Measurements from ENCODE around the gene MRPS25. TPM values are rescaled to one million over a fixed set of nuclear protein-coding genes. Genes with fewer than 3 reads are reported as not detected.

The MRPS25 gene
- total RNA-seq, 1 experiment from 2014 or later = 58.3 TPM

DNA sequence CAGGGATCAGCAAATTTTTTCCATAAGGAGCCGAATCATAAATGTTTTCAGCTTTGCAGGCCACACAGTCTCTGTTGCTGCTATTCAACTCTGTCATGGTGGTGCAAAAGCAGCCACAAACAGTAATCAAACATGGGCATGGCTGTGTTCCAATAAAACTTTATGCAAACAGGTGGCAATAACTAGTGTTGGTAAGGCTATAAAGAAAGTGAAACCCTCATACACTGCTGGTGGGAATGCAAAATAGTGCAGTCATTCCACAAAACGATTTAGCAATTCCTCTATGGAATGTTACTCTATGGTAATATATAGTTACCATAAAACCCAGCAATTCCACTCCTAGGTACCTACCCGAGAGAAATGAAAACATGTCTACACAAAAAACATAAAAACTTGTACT, 14.0 kb upstream of the MRPS25 start (continued):
- TF ChIP-seq EZH2 (IDR thresholded peaks at IDR 0.05) (no peak), EGR1 (IDR thresholded peaks at IDR 0.05; ENCODE audit: low read depth) (no peak), YY1 (IDR thresholded peaks at IDR 0.05; ENCODE audit: extremely low read depth, insufficient replicate concordance, low read depth, low read length) (no peak), POLR2A (IDR thresholded peaks at IDR 0.05; ENCODE audit: borderline replicate concordance, extremely low read depth, insufficient read depth, insufficient read length) (no peak)
- TF ChIP-seq, protein P1, sequence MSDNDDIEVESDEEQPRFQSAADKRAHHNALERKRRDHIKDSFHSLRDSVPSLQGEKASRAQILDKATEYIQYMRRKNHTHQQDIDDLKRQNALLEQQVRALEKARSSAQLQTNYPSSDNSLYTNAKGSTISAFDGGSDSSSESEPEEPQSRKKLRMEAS (IDR thresholded peaks at IDR 0.05) = no peak

DNA sequence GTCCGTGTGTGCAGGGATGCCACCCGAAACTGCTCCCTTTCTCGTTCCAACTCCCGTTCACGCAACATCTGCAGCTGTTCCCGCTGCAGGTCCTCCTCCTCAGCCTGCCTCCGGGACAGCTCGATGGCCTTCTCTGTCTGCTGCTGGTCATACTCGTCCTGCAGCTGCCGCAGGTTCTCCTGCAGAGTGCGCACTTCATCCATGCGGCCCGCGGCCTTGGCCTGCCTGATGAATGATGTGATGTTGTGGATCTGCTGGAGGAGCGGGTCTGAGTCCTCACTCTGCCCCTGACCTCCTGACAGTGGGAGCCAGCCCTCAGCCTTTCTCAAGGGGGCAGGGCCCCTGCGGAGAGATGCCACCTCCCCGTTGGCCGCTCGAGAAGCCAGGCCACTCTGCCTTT, 9.4 kb upstream of the MRPS25 start:
- H3K79me2 ChIP-seq (ENCODE audit: insufficient read depth, low read length) = no peaks in the 10 kb centered on the region
- DNase-seq (ENCODE audit: low read depth, low spot score) (no peak), ATAC-seq (no peak)
- no peaks in the 10 kb centered on the region for H3K4me1 ChIP-seq (ENCODE audit: control insufficient read depth in 1 of 2, insufficient read depth in 2 of 2, low read length in 2 of 2)
- no peaks in the 10 kb centered on the region for H4K20me1 ChIP-seq (ENCODE audit: insufficient read depth)
- no peak overlapping the region for H2AFZ ChIP-seq (ENCODE audit: low read depth, low read length, poor library complexity, severe bottlenecking)
- intact Hi-C loops (cut with micrococcal nuclease) = no loop called here
- no peak overlapping the region for H3K27ac ChIP-seq (ENCODE audit: low read depth, low read length)
- no TSS peak for BruUV-seq (replicated peaks)
- H3K27me3 ChIP-seq (ENCODE audit: insufficient read depth, low read length) = no peaks in the 10 kb centered on the region
- H3K9me3 ChIP-seq (ENCODE audit: control insufficient read depth in 1 of 2, insufficient read depth in 1 of 2, low read depth in 1 of 2, low read length in 2 of 2) = no peaks in the 10 kb centered on the region
- ChIA-PET CTCF (no interaction called here), RAD21 (ENCODE audit: low non-redundant PET in 1 of 2, low total read pairs in 2 of 2, uncharacterized antibody in 2 of 2, unreplicated experiment in 2 of 2) (no interaction called here), POLR2A (no interaction called here)
- TF ChIP-seq SRF (IDR thresholded peaks at IDR 0.05; ENCODE audit: low read depth) (no peak), POLR2A (IDR thresholded peaks at IDR 0.05; ENCODE audit: borderline replicate concordance, extremely low read depth, insufficient read depth, insufficient read length) (no peak), EZH2phosphoT487 (IDR thresholded peaks at IDR 0.05; ENCODE audit: borderline replicate concordance) (no peak), POLR2AphosphoS5 (IDR thresholded peaks at IDR 0.05; ENCODE audit: low read depth, low read length) (no peak), RAD21 (IDR thresholded peaks at IDR 0.05; ENCODE audit: low read depth) (no peak)
- no peaks in the 10 kb centered on the region for H3K9me2 ChIP-seq (ENCODE audit: insufficient read depth)
- no peak overlapping the region for H3K4me2 ChIP-seq (ENCODE audit: low read length)
- no peak overlapping the region for H3K9ac ChIP-seq (ENCODE audit: low read length)
- H3K36me3 ChIP-seq (ENCODE audit: control insufficient read depth in 1 of 2, insufficient read depth in 2 of 2, low read length in 2 of 2) = peaks cover 29 to 38% of the 10 kb centered on the region in 2 experiments
- H3K4me3 ChIP-seq (replicated peaks in 1 of 2; ENCODE audit: low read depth in 1 of 2, low read length in 2 of 2) = no peak overlapping the region

DNA sequence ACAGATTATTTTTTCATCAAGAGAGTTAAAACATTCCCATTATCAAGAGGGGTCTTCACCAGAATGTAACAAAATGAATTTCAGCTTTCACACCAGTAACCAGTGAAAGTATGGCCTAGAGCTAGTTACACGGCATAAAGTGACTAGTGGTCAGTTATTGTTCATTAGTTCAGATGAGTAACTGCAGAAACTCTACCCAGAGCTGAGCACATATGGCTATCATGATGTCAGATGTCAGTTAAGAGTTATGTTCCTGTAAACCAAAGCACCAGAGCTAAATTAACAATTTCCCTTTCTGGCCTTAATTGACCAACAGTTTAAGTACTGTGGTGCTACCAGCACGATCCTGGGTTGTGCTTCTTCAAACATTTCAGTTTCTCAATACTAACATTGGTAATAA, 6.6 kb upstream of the MRPS25 start:
- Histone ChIP-seq H3K4me2 (ENCODE audit: low read length) (no peak overlapping the region), H2AFZ (ENCODE audit: low read depth, low read length, poor library complexity, severe bottlenecking) (no peak overlapping the region), H3K9me2 (ENCODE audit: insufficient read depth) (no peaks in the 10 kb centered on the region), H3K27ac (ENCODE audit: low read depth, low read length) (no peak overlapping the region), H3K9ac (ENCODE audit: low read length) (no peak overlapping the region), H3K27me3 (ENCODE audit: insufficient read depth, low read length) (no peaks in the 10 kb centered on the region), H3K9me3 (ENCODE audit: control insufficient read depth in 1 of 2, insufficient read depth in 1 of 2, low read depth in 1 of 2, low read length in 2 of 2) (no peaks in the 10 kb centered on the region), H3K79me2 (ENCODE audit: insufficient read depth, low read length) (no peaks in the 10 kb centered on the region), H3K4me1 (ENCODE audit: control insufficient read depth in 1 of 2, insufficient read depth in 2 of 2, low read length in 2 of 2) (no peaks in the 10 kb centered on the region), H3K4me3 (replicated peaks in 1 of 2; ENCODE audit: low read depth in 1 of 2, low read length in 2 of 2) (no peak overlapping the region), H4K20me1 (ENCODE audit: insufficient read depth) (no peaks in the 10 kb centered on the region), H3K36me3 (ENCODE audit: control insufficient read depth in 1 of 2, insufficient read depth in 2 of 2, low read length in 2 of 2) (peaks cover 13 to 21% of the 10 kb centered on the region in 2 experiments; a peak in 3 of 4 replicates)
- TF ChIP-seq, protein P1 (IDR thresholded peaks at IDR 0.05) = no peak
- TF ChIP-seq CEBPB (IDR thresholded peaks at IDR 0.05; ENCODE audit: low read depth) (no peak), TCF7L2 (IDR thresholded peaks at IDR 0.05; ENCODE audit: borderline replicate concordance, extremely low read depth, insufficient read depth, insufficient read length) (no peak), ZNF274 (IDR thresholded peaks at IDR 0.05; ENCODE audit: low read depth, low read length) (no peak), FOSL1 (IDR thresholded peaks at IDR 0.05; ENCODE audit: low read depth) (no peak), SRF (IDR thresholded peaks at IDR 0.05; ENCODE audit: low read depth) (no peak), ZFX (IDR thresholded peaks at IDR 0.05) (no peak), JUND (IDR thresholded peaks at IDR 0.05) (no peak)
- TF ChIP-seq, protein P2, sequence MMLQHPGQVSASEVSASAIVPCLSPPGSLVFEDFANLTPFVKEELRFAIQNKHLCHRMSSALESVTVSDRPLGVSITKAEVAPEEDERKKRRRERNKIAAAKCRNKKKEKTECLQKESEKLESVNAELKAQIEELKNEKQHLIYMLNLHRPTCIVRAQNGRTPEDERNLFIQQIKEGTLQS (IDR thresholded peaks at IDR 0.05) = no peak
- DNase-seq (ENCODE audit: low read depth, low spot score) = no peak
- ChIA-PET RAD21 (ENCODE audit: low non-redundant PET in 1 of 2, low total read pairs in 2 of 2, uncharacterized antibody in 2 of 2, unreplicated experiment in 2 of 2) (no interaction called here), CTCF (no interaction called here), POLR2A (no interaction called here)
- ATAC-seq = no peak
- intact Hi-C loops (cut with micrococcal nuclease) = no loop called here
- no TSS peak for BruUV-seq (replicated peaks)
